Skeletal muscle tissue (tissue), 1 donor: Measurements from ENCODE around the gene FRMD1. TPM values are rescaled to one million over a fixed set of nuclear protein-coding genes. Genes with fewer than 3 reads are reported as not detected.

Source experiments
- total RNA-seq: library from RNA; depleted of rRNA; stranded (reverse); fragments of >200 nt; gene quantifications from one replicate; pipeline ENCODE4 v1.2.3, GENCODE V29; 2014

The FRMD1 gene
- total RNA-seq, 1 donor from 2014 or later: not detected

Other genes with a start within 250 kb of the FRMD1 start
- not detected for gene KIF25, start 81.5 kb downstream of the FRMD1 start, total RNA-seq
- gene DACT2, start 240.6 kb upstream of the FRMD1 start, total RNA-seq: 2.6 TPM